Common myeloid progenitor, CD34-positive (primary cell): ENCODE data around the gene CAMK1D.

Source experiments
- CTCF ChIA-PET: fragments of 350-600 bp; sonication (Branson Sonifier 250); formaldehyde crosslinking; loops from one replicate; lab custom pipeline; 2021; ENCODE audit warnings: antibody characterized with exemption; lab: Charles Lee
- POLR2A ChIA-PET: fragments of 350-600 bp; sonication (Branson Sonifier 250); formaldehyde crosslinking; loops from one replicate; lab custom pipeline; 2021; ENCODE audit warnings: antibody characterized with exemption; lab: Charles Lee
- DNase-seq, 3 donors: peaks; one replicate each; pipeline versions ENCODE4 v3.0.0 to v3.0.0-alpha.2; 2013
- H3K27ac ChIP-seq, 2 experiments: 1 replicate in 1 of 2; 2 replicates in 1 of 2; pipeline ENCODE4 v1.7.0; 2013; ENCODE audit warnings: inconsistent platforms in 2 of 2, low read length in 2 of 2, mild to moderate bottlenecking in 2 of 2, low read depth in 1 of 2, moderate library complexity in 1 of 2; ENCODE audit not compliant: severe bottlenecking in 2 of 2, insufficient read depth in 1 of 2, poor library complexity in 1 of 2
- H3K27me3 ChIP-seq, 5 experiments: replicated peaks in 2 of 5; 1 replicate in 3 of 5; 2 replicates in 2 of 5; pipeline versions ENCODE4 v1.6.1 to v1.7.0; 2013; ENCODE audit warnings: low read length in 4 of 5, mild to moderate bottlenecking in 2 of 5, moderate library complexity in 2 of 5, inconsistent platforms in 1 of 5; ENCODE audit not compliant: insufficient read depth in 5 of 5, control insufficient read depth in 4 of 5
- H3K36me3 ChIP-seq, 4 experiments: 1 replicate in 2 of 4; 2 replicates in 2 of 4; pipeline versions ENCODE4 v1.6.1 to v1.7.0; 2013; ENCODE audit warnings: low read length in 3 of 4, control low read depth in 1 of 4, mild to moderate bottlenecking in 1 of 4; ENCODE audit not compliant: control insufficient read depth in 4 of 4, insufficient read depth in 4 of 4
- H3K4me1 ChIP-seq, 4 experiments: 1 replicate in 3 of 4; 2 replicates in 1 of 4; pipeline versions ENCODE4 v1.6.1 to v1.7.1; 2013; ENCODE audit warnings: low read length in 3 of 4, mild to moderate bottlenecking in 3 of 4, control low read depth in 1 of 4, inconsistent platforms in 1 of 4, moderate library complexity in 1 of 4; ENCODE audit not compliant: control insufficient read depth in 4 of 4, insufficient read depth in 4 of 4; ENCODE audit errors: control extremely low read depth in 1 of 4
- H3K4me3 ChIP-seq, 7 experiments: 1 replicate in 4 of 7; 2 replicates in 3 of 7; pipeline versions ENCODE4 v1.5.1 to v1.7.0; 2013; ENCODE audit warnings: mild to moderate bottlenecking in 7 of 7, low read length in 6 of 7, moderate library complexity in 6 of 7, inconsistent platforms in 2 of 7, low read depth in 2 of 7, control low read depth in 1 of 7; ENCODE audit not compliant: insufficient read depth in 4 of 7, control insufficient read depth in 1 of 7; ENCODE audit errors: extremely low read depth in 1 of 7
- H3K9me3 ChIP-seq, 5 experiments: 1 replicate in 4 of 5; 2 replicates in 1 of 5; pipeline versions ENCODE4 v1.6.1 to v1.7.1; 2013; ENCODE audit warnings: low read length in 4 of 5, mild to moderate bottlenecking in 2 of 5, inconsistent platforms in 1 of 5, low read depth in 1 of 5, moderate library complexity in 1 of 5; ENCODE audit not compliant: control insufficient read depth in 4 of 5, insufficient read depth in 2 of 5; ENCODE audit errors: control extremely low read depth in 1 of 5
- WGBS: methylation state at CpG from one replicate; pipeline ENCODE4 v1.1.5; 2013; ENCODE audit not compliant: insufficient coverage; 5-methylcytosine and 5-hydroxymethylcytosine counted together

Gene CAMK1D

GRCh38 chr10:12628153-12628552 lies 278.8 kb downstream of the CAMK1D start:
- Histone ChIP-seq H3K9me3 (no peaks in the 10 kb centered on the region), H3K27me3 (no peaks in the 10 kb centered on the region), H3K4me3 (no peak overlapping the region), H3K36me3 (peaks cover 0 to 5% (median 0%) of the 10 kb centered on the region in 4 experiments), H3K27ac (no peak overlapping the region), H3K4me1 (no peaks in the 10 kb centered on the region)
- ChIA-PET POLR2A (no interaction called here), CTCF (no interaction called here)
- no CpG with 5 or more reads among the region's 2 CpGs for WGBS
- DNase-seq, result no peak

DNA sequence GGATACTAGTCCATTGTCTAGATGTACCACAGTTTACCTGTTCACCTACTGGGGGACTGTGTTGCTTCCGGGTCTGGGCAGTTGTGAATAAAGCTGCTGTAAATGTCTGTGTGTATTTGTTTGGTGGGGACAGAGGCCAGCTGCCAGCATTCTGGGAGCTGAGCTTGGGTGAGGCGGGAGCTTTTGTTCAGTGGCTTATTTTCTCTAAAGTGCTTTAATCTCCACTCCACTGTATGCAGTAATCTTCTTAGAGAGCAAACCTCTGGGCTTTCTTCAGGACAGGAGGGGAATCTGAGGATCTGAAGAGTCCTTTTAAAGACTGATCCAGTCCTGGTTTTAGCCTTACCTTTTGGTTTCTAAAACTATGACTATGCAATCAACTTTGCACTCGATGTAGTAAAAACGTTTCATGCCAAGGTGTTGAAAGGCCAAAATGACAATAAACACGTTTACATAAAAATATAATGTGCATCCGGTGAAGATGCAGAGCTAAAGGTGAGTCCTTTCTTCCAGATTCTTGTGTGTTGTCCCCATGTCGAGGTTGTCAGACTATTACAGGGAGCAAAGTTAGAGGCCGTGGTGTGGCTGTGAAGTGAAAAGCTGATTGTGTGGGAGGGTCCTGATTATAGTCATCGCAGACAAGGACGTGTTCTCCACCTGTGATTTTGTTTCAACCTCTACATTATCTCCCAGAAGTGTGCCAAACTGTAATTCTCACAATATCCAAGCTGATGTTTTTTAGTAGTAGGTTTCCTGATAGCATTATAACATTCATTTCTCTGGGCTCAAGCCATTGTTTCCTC lies 279.8 kb downstream of the CAMK1D start:
- WGBS, result 75% methylated on average over 6 of the region's 10 CpGs
- CTCF ChIA-PET, result no interaction called here
- POLR2A ChIA-PET, result no interaction called here
- no peaks in the 10 kb centered on the region for H3K4me1 ChIP-seq
- H3K9me3 ChIP-seq, result no peaks in the 10 kb centered on the region
- H3K27ac ChIP-seq, result no peak overlapping the region
- peaks cover 0 to 5% (median 0%) of the 10 kb centered on the region in 4 experiments for H3K36me3 ChIP-seq
- no peak overlapping the region for H3K4me3 ChIP-seq
- H3K27me3 ChIP-seq, result no peaks in the 10 kb centered on the region
- DNase-seq, result peak in 2 of 3 donors; percentile 10 to 15

DNA sequence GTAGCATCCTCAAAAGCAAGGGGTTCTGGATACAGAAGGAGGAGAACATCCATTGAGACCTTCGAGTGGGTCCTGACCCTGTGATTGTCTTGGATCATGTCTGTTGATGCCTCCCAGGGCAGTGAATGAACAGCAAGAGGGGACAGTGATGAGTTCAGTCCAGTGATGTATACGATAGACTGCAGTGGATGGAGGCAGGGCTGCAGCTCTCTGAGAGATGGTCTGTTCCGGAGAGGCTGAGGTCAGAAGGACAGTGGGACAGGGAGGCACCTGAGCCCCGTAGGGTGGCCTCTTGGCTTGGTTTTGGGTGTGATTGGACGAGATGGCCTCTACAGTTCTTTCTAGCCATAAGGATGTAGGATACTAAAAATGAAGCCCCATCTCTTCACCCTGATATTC lies 280.4 kb downstream of the CAMK1D start:
- no peaks in the 10 kb centered on the region for H3K9me3 ChIP-seq
- peaks cover 0 to 2% (median under 1%) of the 10 kb centered on the region in 4 experiments for H3K36me3 ChIP-seq
- no peaks in the 10 kb centered on the region for H3K27me3 ChIP-seq
- no peak overlapping the region for H3K4me3 ChIP-seq
- H3K27ac ChIP-seq, result no peak overlapping the region
- H3K4me1 ChIP-seq, result no peaks in the 10 kb centered on the region
- ChIA-PET CTCF (no interaction called here), POLR2A (no interaction called here)
- 100% methylated on average over 2 of the region's 5 CpGs for WGBS
- DNase-seq, result no peak

GRCh38 chr10:12631216-12631615 lies 281.9 kb downstream of the CAMK1D start:
- Histone ChIP-seq H3K9me3 (no peaks in the 10 kb centered on the region), H3K36me3 (peaks cover 0 to 2% (median 0%) of the 10 kb centered on the region in 4 experiments), H3K4me1 (peaks cover 0 to 7% (median under 1%) of the 10 kb centered on the region in 4 experiments), H3K4me3 (no peak overlapping the region), H3K27me3 (no peaks in the 10 kb centered on the region), H3K27ac (no peak overlapping the region)
- 96% methylated on average over 3 of the region's 3 CpGs for WGBS
- DNase-seq, result no peak
- ChIA-PET CTCF (no interaction called here), POLR2A (no interaction called here)

GRCh38 chr10:12631787-12632562 lies 282.6 kb downstream of the CAMK1D start:
- no peaks in the 10 kb centered on the region for H3K27me3 ChIP-seq
- no peak overlapping the region for H3K27ac ChIP-seq
- no peak overlapping the region for H3K4me3 ChIP-seq
- no peaks in the 10 kb centered on the region for H3K9me3 ChIP-seq
- no peak for DNase-seq
- ChIA-PET CTCF (interaction anchor here (1.5 kb wide), 1 partner anchor 420 kb away, joined by 3 read pairs; no protein-coding TSS in a partner anchor), POLR2A (interaction anchor here (0.6 kb wide), 1 partner anchor 38 kb away, joined by 3 read pairs; no protein-coding TSS in a partner anchor)
- H3K4me1 ChIP-seq, result peaks cover 0 to 15% (median 3%) of the 10 kb centered on the region in 4 experiments
- 97% methylated on average over 11 of the region's 14 CpGs for WGBS
- H3K36me3 ChIP-seq, result peaks cover 0 to 2% (median 0%) of the 10 kb centered on the region in 4 experiments

GRCh38 chr10:12633776-12634620 lies 284.7 kb downstream of the CAMK1D start:
- WGBS, result 97% methylated on average over 9 of the region's 11 CpGs
- no peaks in the 10 kb centered on the region for H3K9me3 ChIP-seq
- H3K4me3 ChIP-seq, result no peak overlapping the region
- H3K36me3 ChIP-seq, result peaks cover 0 to 2% (median 0%) of the 10 kb centered on the region in 4 experiments
- H3K27me3 ChIP-seq, result no peaks in the 10 kb centered on the region
- ChIA-PET POLR2A (no interaction called here), CTCF (interaction anchor here (1.4 to 1.5 kb wide), 2 partner anchors 371 to 422 kb away, joined by 3 read pairs; no protein-coding TSS in a partner anchor)
- no peak for DNase-seq
- H3K4me1 ChIP-seq, result peaks cover 0 to 32% (median 12%) of the 10 kb centered on the region in 4 experiments
- H3K27ac ChIP-seq, result no peak overlapping the region
